HepG2 (cell line): ENCODE results near the gene EPHA6. TPM values are rescaled to one million over a fixed set of nuclear protein-coding genes. Genes with fewer than 3 reads are reported as not detected.

Source experiments
- ATAC-seq: fragments of 200-7000 bp; cut with Tn5 transposase; 3 replicates; pipeline ENCODE4 v1.9.1; 2020; ENCODE audit warnings: mild to moderate bottlenecking, moderate library complexity
- BruUV-seq: library from RNA; stranded (reverse); fragments of 400-500 nt; replicated peaks from 2 replicates; lab custom pipeline; 2021; lab: Mats Ljungman, UMichigan
- CTCF ChIA-PET: fragments of 300-600 bp; formaldehyde crosslinking; extraction: SDS; loops from one replicate; lab custom pipeline; 2021; ENCODE audit warnings: low total read pairs, inconsistent platforms, low intra/inter-chr PET ratio; lab: Yijun Ruan, JAX
- POLR2A ChIA-PET: fragments of 350-600 bp; sonication (Branson Sonifier 250); formaldehyde crosslinking; loops from one replicate; lab custom pipeline; 2020; ENCODE audit warnings: antibody characterized with exemption, inconsistent platforms; lab: Yijun Ruan, JAX
- DNase-seq: peaks from one replicate; pipeline ENCODE4 v3.0.0-alpha.2; 2015; ENCODE audit warnings: low spot score
- FAIRE-seq: peaks from 3 replicates; lab custom pipeline; 2011; peaks lifted over from hg19 to GRCh38; lab: Jason Lieb, UNC
- H2AFZ ChIP-seq: one replicate; pipeline ENCODE4 v1.6.1; 2011; ENCODE audit warnings: low read length, inconsistent platforms
- H3K27ac ChIP-seq: fragments of 300-600 bp; 3 replicates; pipeline ENCODE4 v1.8.0; 2011; ENCODE audit warnings: mixed run types, mild to moderate bottlenecking, mixed read lengths, low read length, inconsistent platforms; ENCODE audit not compliant: insufficient read depth; ENCODE audit errors: extremely low read length
- H3K27me3 ChIP-seq, 2 experiments: fragments of 200-600 bp in 1 of 2; 2 replicates in 1 of 2; 3 replicates in 1 of 2; pipeline versions ENCODE4 v1.6.0 to v1.8.0; 2011; ENCODE audit warnings: low read length in 2 of 2, mild to moderate bottlenecking in 2 of 2, moderate library complexity in 2 of 2, inconsistent platforms in 1 of 2; ENCODE audit not compliant: insufficient read depth in 2 of 2, control insufficient read depth in 1 of 2
- H3K36me3 ChIP-seq, 2 experiments: fragments of 200-600 bp in 1 of 2; replicated peaks in 1 of 2; 2 replicates in 1 of 2; 3 replicates in 1 of 2; pipeline versions ENCODE4 v1.5.1 to v1.8.0; 2011; ENCODE audit warnings: low read length in 2 of 2, inconsistent platforms in 1 of 2; ENCODE audit not compliant: insufficient read depth in 2 of 2, control insufficient read depth in 1 of 2
- H3K4me1 ChIP-seq: 2 replicates; pipeline ENCODE4 v1.5.1; 2012; ENCODE audit warnings: low read length, inconsistent platforms; ENCODE audit not compliant: insufficient read depth
- H3K4me2 ChIP-seq: 2 replicates; pipeline ENCODE4 v1.6.0; 2011; ENCODE audit warnings: low read depth, low read length, inconsistent platforms
- H3K4me3 ChIP-seq, 3 experiments: fragments of 200-600 bp in 1 of 3; sonication (generic), shearing (Covaris generic) in 1 of 3; replicated peaks in 1 of 3; 2 replicates each; pipeline ENCODE4 v1.5.1; 2011 to 2016; ENCODE audit warnings: low read length in 3 of 3, inconsistent platforms in 2 of 3, low read depth in 2 of 3, mild to moderate bottlenecking in 2 of 3, control low read depth in 1 of 3, mixed read lengths in 1 of 3; ENCODE audit not compliant: insufficient read depth in 1 of 3
- H3K79me2 ChIP-seq: one replicate; pipeline ENCODE4 v1.6.1; 2011; ENCODE audit warnings: low read length, inconsistent platforms; ENCODE audit not compliant: insufficient read depth
- H3K9ac ChIP-seq: 2 replicates; pipeline ENCODE4 v1.6.0; 2011; ENCODE audit warnings: mild to moderate bottlenecking, low read depth, low read length, inconsistent platforms; ENCODE audit not compliant: insufficient read depth
- H3K9me3 ChIP-seq: 2 replicates; pipeline ENCODE4 v1.5.1; 2012; ENCODE audit warnings: mild to moderate bottlenecking, low read length
- H4K20me1 ChIP-seq: 2 replicates; pipeline ENCODE4 v1.6.0; 2011; ENCODE audit warnings: inconsistent platforms, mild to moderate bottlenecking, low read length, moderate library complexity; ENCODE audit not compliant: insufficient read depth
- CREB1 ChIP-seq, 2 experiments: fragments of 450-650 bp in 1 of 2; IDR thresholded peaks; 2 replicates each; pipeline ENCODE4 v1.6.1; 2016 to 2017; ENCODE audit warnings: control low read depth in 1 of 2, mild to moderate bottlenecking in 1 of 2, missing compliant biosample characterization in 1 of 2, missing genetic modification characterization in 1 of 2
- CREBL2 ChIP-seq: sonication (generic); formaldehyde crosslinking; IDR thresholded peaks from 2 replicates; pipeline ENCODE4 v1.8.1; 2023; ENCODE audit warnings: missing genetic modification reagents, mild to moderate bottlenecking, borderline replicate concordance
- MED13 ChIP-seq: sonication (generic); formaldehyde crosslinking; IDR thresholded peaks from 2 replicates; pipeline ENCODE4 v1.5.0; 2020; ENCODE audit warnings: missing genetic modification reagents
- NRL ChIP-seq: sonication (generic); formaldehyde crosslinking; IDR thresholded peaks from 2 replicates; pipeline ENCODE4 v1.5.0; 2020; ENCODE audit warnings: missing genetic modification reagents, mild to moderate bottlenecking, moderate library complexity, borderline replicate concordance
- ONECUT2 ChIP-seq: sonication (generic); formaldehyde crosslinking; IDR thresholded peaks from 2 replicates; pipeline ENCODE4 v1.4.0; 2020; ENCODE audit warnings: missing genetic modification reagents
- PCBP1 ChIP-seq: fragments of 200-400 bp; formaldehyde crosslinking; IDR thresholded peaks from 2 replicates; pipeline ENCODE4 v1.6.1; 2017; ENCODE audit warnings: mild to moderate bottlenecking, low read depth, low read length, borderline replicate concordance
- RBFOX2 ChIP-seq: fragments of 200-400 bp; formaldehyde crosslinking; IDR thresholded peaks from 2 replicates; pipeline ENCODE4 v1.6.1; 2017; ENCODE audit warnings: low read depth, mild to moderate bottlenecking, low read length
- TBL1XR1 ChIP-seq: fragments of 150-350 bp; IDR thresholded peaks from 2 replicates; pipeline ENCODE4 v1.6.1; 2014; ENCODE audit warnings: borderline replicate concordance, low read length; ENCODE audit not compliant: partially characterized antibody
- ZBTB8A ChIP-seq: sonication (generic); formaldehyde crosslinking; IDR thresholded peaks from 2 replicates; pipeline ENCODE4 v1.4.0; 2020; ENCODE audit warnings: mild to moderate bottlenecking, low read depth, missing genetic modification reagents, borderline replicate concordance
- ZFP41 ChIP-seq: sonication (generic); formaldehyde crosslinking; IDR thresholded peaks from 2 replicates; pipeline ENCODE4 v1.4.0; 2020; ENCODE audit warnings: mild to moderate bottlenecking, missing genetic modification reagents, borderline replicate concordance
- ZFP62 ChIP-seq: sonication (generic); formaldehyde crosslinking; IDR thresholded peaks from 2 replicates; pipeline ENCODE4 v1.4.0; 2020; ENCODE audit warnings: missing genetic modification reagents
- ZGPAT ChIP-seq: IDR thresholded peaks from 2 replicates; pipeline ENCODE4 v1.6.1; 2016; ENCODE audit warnings: mild to moderate bottlenecking
- ZNF234 ChIP-seq: sonication (generic); formaldehyde crosslinking; conservative IDR thresholded peaks from 2 replicates; pipeline ENCODE4 v1.5.1; 2020; ENCODE audit warnings: mild to moderate bottlenecking, missing genetic modification reagents
- ZNF235 ChIP-seq: sonication (generic); formaldehyde crosslinking; IDR thresholded peaks from 2 replicates; pipeline ENCODE4 v1.8.1; 2023; ENCODE audit warnings: mild to moderate bottlenecking, missing genetic modification reagents, borderline replicate concordance
- ZNF326 ChIP-seq: sonication (generic); formaldehyde crosslinking; IDR thresholded peaks from 2 replicates; pipeline ENCODE4 v1.4.0; 2020; ENCODE audit warnings: missing genetic modification reagents, borderline replicate concordance
- ZNF383 ChIP-seq: sonication (generic); formaldehyde crosslinking; IDR thresholded peaks from 2 replicates; pipeline ENCODE4 v1.4.0; 2020; ENCODE audit warnings: missing genetic modification reagents, mild to moderate bottlenecking, borderline replicate concordance
- ZNF496 ChIP-seq: sonication (generic); formaldehyde crosslinking; IDR thresholded peaks from 2 replicates; pipeline ENCODE4 v1.8.1; 2023; ENCODE audit warnings: mild to moderate bottlenecking, moderate library complexity, missing genetic modification reagents; ENCODE audit not compliant: insufficient replicate concordance
- ZNF713 ChIP-seq: sonication (generic); formaldehyde crosslinking; IDR thresholded peaks from 2 replicates; pipeline ENCODE4 v1.4.0; 2020; ENCODE audit warnings: mild to moderate bottlenecking, missing genetic modification reagents
- ZNF768 ChIP-seq: sonication (generic); formaldehyde crosslinking; IDR thresholded peaks from 2 replicates; pipeline ENCODE4 v1.4.0; 2020; ENCODE audit warnings: missing genetic modification reagents
- whole genome bisulfite sequencing: methylation state at CpG from one replicate; pipeline ENCODE4 v1.1.6; 2017; ENCODE audit warnings: low lambda C conversion rate; 5-methylcytosine and 5-hydroxymethylcytosine counted together
- in situ Hi-C: cut with HindIII; loops from 2 replicates; pipeline ENCODE4 v1.10.0; 2017; ENCODE audit warnings: low pct_unique_long_range_greater_than_20kb; ENCODE audit not compliant: extremely low pct_ligation_motif_present
- intact Hi-C: fragments of 100-400 bp; cut with micrococcal nuclease; formaldehyde crosslinking; loops from one replicate; pipeline ENCODE4 v1.10.0; 2022; ENCODE audit not compliant: unreplicated experiment
- polyA plus RNA-seq, 8 experiments: library from polyadenylated mRNA; depleted of rRNA in 3 of 8; stranded (reverse) in 7 of 8; unstranded in 1 of 8; fragments of >200 nt; fragmentation: Illumina TruSeq in 4 of 8; extraction: Trizol in 4 of 8; gene quantifications; 2 replicates each; pipeline versions ENCODE4 v1.2.1 to v1.2.3, GENCODE V29; 2011 to 2016; ENCODE audit warnings: low read depth in 4 of 8, missing spikeins in 1 of 8, mixed read lengths in 1 of 8; ENCODE audit not compliant: insufficient read depth in 1 of 8
- total RNA-seq, 5 experiments: library from RNA; depleted of rRNA; stranded (reverse); fragments of >200 nt; fragmentation: Illumina TruSeq; extraction: Trizol; gene quantifications; 2 replicates each; pipeline ENCODE4 v1.2.3, GENCODE V29; 2016; ENCODE audit warnings: low read depth in 1 of 5

Gene EPHA6
- total and polyA plus RNA-seq, 2 of the 13 experiments (the other 11 are each of a cell fraction or from before 2014, with no cell fraction given): not detected

GRCh38 chr3:97687734-97688133 lies 873.3 kb downstream of the EPHA6 start:
- intact Hi-C loops: no loop called here
- in situ Hi-C loops: no loop called here
- ChIA-PET POLR2A (no interaction called here), CTCF (no interaction called here)
- Histone ChIP-seq H3K27ac (no peak overlapping the region), H3K36me3 (no peaks in the 10 kb centered on the region), H2AFZ (no peak overlapping the region), H3K4me1 (no peaks in the 10 kb centered on the region), H3K9ac (no peak overlapping the region), H3K27me3 (no peaks in the 10 kb centered on the region), H3K4me2 (no peak overlapping the region), H3K79me2 (no peaks in the 10 kb centered on the region), H4K20me1 (no peaks in the 10 kb centered on the region), H3K9me3 (no peaks in the 10 kb centered on the region), H3K4me3 (no peak overlapping the region)
- TF ChIP-seq CREB1 (IDR thresholded peaks at IDR 0.05) (no peak), CREB1 (CRISPR knock-in tag; IDR thresholded peaks at IDR 0.05) (no peak), ZFP62 (no peak), MED13 (CRISPR knock-in tag) (no peak), ZGPAT (CRISPR knock-in tag) (no peak)
- no peak for FAIRE-seq
- ATAC-seq: no peak
- DNase-seq: no peak
- no TSS peak for BruUV-seq
- WGBS: 38% methylated on average over 2 of the region's 2 CpGs

GRCh38 chr3:97689111-97689510 lies 874.7 kb downstream of the EPHA6 start:
- Histone ChIP-seq H3K4me1 (no peaks in the 10 kb centered on the region), H3K4me2 (no peak overlapping the region), H2AFZ (no peak overlapping the region), H4K20me1 (no peaks in the 10 kb centered on the region), H3K4me3 (no peak overlapping the region), H3K9me3 (no peaks in the 10 kb centered on the region), H3K79me2 (no peaks in the 10 kb centered on the region), H3K36me3 (no peaks in the 10 kb centered on the region), H3K27ac (no peak overlapping the region), H3K27me3 (no peaks in the 10 kb centered on the region), H3K9ac (no peak overlapping the region)
- DNase-seq (no peak), ATAC-seq (no peak), FAIRE-seq (no peak)
- no TSS peak for BruUV-seq
- intact Hi-C loops: no loop called here
- ChIA-PET CTCF (no interaction called here), POLR2A (no interaction called here)
- no peak for TF ChIP-seq ZBTB8A (CRISPR knock-in tag)
- TF ChIP-seq ZNF496 (CRISPR knock-in tag): no peak
- no peak for TF ChIP-seq TBL1XR1
- no peak for TF ChIP-seq RBFOX2
- no peak for TF ChIP-seq ZFP41 (CRISPR knock-in tag)
- no peak for TF ChIP-seq NRL (CRISPR knock-in tag)
- no peak for TF ChIP-seq ZNF234
- no peak for TF ChIP-seq ZNF768
- no peak for TF ChIP-seq ZNF383
- no peak for TF ChIP-seq ONECUT2 (CRISPR knock-in tag)
- TF ChIP-seq ZNF235 (CRISPR knock-in tag): no peak
- TF ChIP-seq PCBP1: no peak
- TF ChIP-seq CREBL2 (CRISPR knock-in tag): no peak
- no peak for TF ChIP-seq ZNF326 (CRISPR knock-in tag)
- no peak for TF ChIP-seq ZNF713 (CRISPR knock-in tag)
- WGBS: 14% methylated on average over 4 of the region's 4 CpGs
- in situ Hi-C loops: no loop called here
